PC-3 (cell line): Measurements from ENCODE around the gene ZNF266. TPM values are rescaled to one million over a fixed set of nuclear protein-coding genes. Genes with fewer than 3 reads are reported as not detected.

ENCODE experiments used
- ATAC-seq: fragments of 200-7000 bp; cut with Tn5 transposase; 2 replicates; pipeline ENCODE4 v1.9.1; 2020; ENCODE audit warnings: mild to moderate bottlenecking, moderate library complexity
- BruUV-seq: library from RNA; stranded (reverse); fragments of 400-500 nt; replicated peaks from 2 replicates; lab custom pipeline; 2021; lab: Mats Ljungman, UMichigan
- CTCF ChIA-PET: fragments of 300-600 bp; sonication (Branson Sonifier 250); formaldehyde crosslinking; loops from one replicate; lab custom pipeline; 2022; ENCODE audit warnings: antibody characterized with exemption; lab: Charles Lee
- POLR2A ChIA-PET: fragments of 300-600 bp; sonication (Branson Sonifier 250); formaldehyde crosslinking; loops from one replicate; lab custom pipeline; 2022; ENCODE audit warnings: antibody characterized with exemption; ENCODE audit not compliant: unreplicated experiment; lab: Charles Lee
- DNase-seq: peaks from one replicate; pipeline ENCODE4 v3.0.0-alpha.2; 2015
- H2AFZ ChIP-seq: fragments of 300-600 bp; sonication (generic); 2 replicates; pipeline ENCODE4 v1.6.0; 2016; ENCODE audit warnings: antibody characterized with exemption, low read length
- H3F3A ChIP-seq: fragments of 300-600 bp; sonication (generic); one replicate; pipeline ENCODE4 v1.6.0; 2017; ENCODE audit warnings: antibody characterized with exemption, low read length, control low read depth, mild to moderate bottlenecking; ENCODE audit not compliant: unreplicated experiment
- H3K27ac ChIP-seq: fragments of 300-600 bp; sonication (generic); 2 replicates; pipeline ENCODE4 v1.5.1; 2016; ENCODE audit warnings: mild to moderate bottlenecking, low read length
- H3K27me3 ChIP-seq: fragments of 300-600 bp; sonication (generic); 2 replicates; pipeline ENCODE4 v1.6.1; 2016; ENCODE audit warnings: low read length, mixed read lengths
- H3K36me3 ChIP-seq: fragments of 300-600 bp; sonication (generic); 2 replicates; pipeline ENCODE4 v1.6.1; 2016; ENCODE audit warnings: low read depth, mixed run types, low read length, mixed read lengths
- H3K4me1 ChIP-seq: fragments of 300-600 bp; sonication (generic); 2 replicates; pipeline ENCODE4 v1.5.1; 2016; ENCODE audit warnings: low read length; ENCODE audit not compliant: insufficient read depth
- H3K4me2 ChIP-seq: fragments of 300-600 bp; sonication (generic); 2 replicates; pipeline ENCODE4 v1.6.0; 2016; ENCODE audit warnings: low read length
- H3K4me3 ChIP-seq: fragments of 300-600 bp; sonication (generic); 2 replicates; pipeline ENCODE4 v1.5.1; 2016; ENCODE audit warnings: mild to moderate bottlenecking, low read length, mixed read lengths
- H3K79me2 ChIP-seq: fragments of 300-600 bp; sonication (generic); 2 replicates; pipeline ENCODE4 v1.6.1; 2017; ENCODE audit warnings: low read length, mixed read lengths
- H3K9ac ChIP-seq: fragments of 300-600 bp; sonication (generic); 2 replicates; pipeline ENCODE4 v1.6.0; 2016; ENCODE audit warnings: mild to moderate bottlenecking, low read length
- H3K9me2 ChIP-seq: fragments of 300-600 bp; sonication (generic); replicated peaks from 2 replicates; pipeline ENCODE4 v1.6.1; 2016; ENCODE audit warnings: mixed run types, low read length, mixed read lengths
- H3K9me3 ChIP-seq: fragments of 300-600 bp; sonication (generic); 2 replicates; pipeline ENCODE4 v1.6.1; 2016; ENCODE audit warnings: low read length, mixed read lengths
- H4K20me1 ChIP-seq: fragments of 300-600 bp; sonication (generic); 2 replicates; pipeline ENCODE4 v1.6.1; 2016; ENCODE audit warnings: low read length, mixed read lengths
- CTCF ChIP-seq: fragments of 300-600 bp; sonication (generic); conservative IDR thresholded peaks from 2 replicates; pipeline ENCODE4 v1.5.1; 2017; ENCODE audit warnings: antibody characterized with exemption, low read depth, mild to moderate bottlenecking, low read length
- EZH2 ChIP-seq: fragments of 300-600 bp; sonication (generic); IDR thresholded peaks from one replicate; pipeline ENCODE4 v1.6.1; 2017; ENCODE audit warnings: antibody characterized with exemption, mild to moderate bottlenecking, low read length; ENCODE audit not compliant: unreplicated experiment
- EZH2phosphoT487 ChIP-seq: fragments of 300-600 bp; sonication (generic); IDR thresholded peaks from 2 replicates; pipeline ENCODE4 v1.6.1; 2018; ENCODE audit warnings: mild to moderate bottlenecking, antibody characterized with exemption, low read length, borderline replicate concordance
- intact Hi-C: fragments of 100-400 bp; cut with micrococcal nuclease; formaldehyde crosslinking; loops from 2 replicates; pipeline ENCODE4 v1.9.0; 2023
- total RNA-seq: library from RNA; depleted of rRNA; stranded (reverse); fragments of >200 nt; gene quantifications from 2 replicates; pipeline ENCODE4 v1.2.3, GENCODE V29; 2014

The ZNF266 gene
- total RNA-seq, 1 experiment from 2014 or later: 32.8 TPM

GRCh38 chr19:9427941-9428340, 7.4 kb downstream of the ZNF266 start:
- ATAC-seq: peak; percentile 22; the same call in 1 of the 2 replicates
- Histone ChIP-seq H3K27me3 (no peaks in the 10 kb centered on the region), H3K79me2 (peaks cover 2% of the 10 kb centered on the region; the same call in 1 of the 2 replicates), H3K4me1 (no peaks in the 10 kb centered on the region), H3K9ac (no peak overlapping the region), H3K36me3 (peaks cover 91% of the 10 kb centered on the region), H3K4me3 (no peak overlapping the region), H4K20me1 (no peaks in the 10 kb centered on the region), H3K9me2 (no peaks in the 10 kb centered on the region), H3K4me2 (no peak overlapping the region), H3K9me3 (no peaks in the 10 kb centered on the region), H3K27ac (no peak overlapping the region), H2AFZ (no peak overlapping the region), H3F3A (no peaks in the 10 kb centered on the region)
- intact Hi-C loops: no loop called here
- TF ChIP-seq EZH2: no peak
- no peak for TF ChIP-seq CTCF
- TF ChIP-seq EZH2phosphoT487: no peak
- no TSS peak for BruUV-seq
- ChIA-PET POLR2A (no interaction called here), CTCF (no interaction called here)
- no peak for DNase-seq

GRCh38 chr19:9413240-9413954, 22.0 kb downstream of the ZNF266 start:
- TSS peak; percentile 18 for BruUV-seq
- intact Hi-C loops: no loop called here
- peak overlapping the region; percentile 12; the same call in 1 of the 2 replicates for H3K4me3 ChIP-seq
- H3F3A ChIP-seq: no peaks in the 10 kb centered on the region
- ChIA-PET CTCF (no interaction called here), POLR2A (no interaction called here)
- H3K79me2 ChIP-seq: no peaks in the 10 kb centered on the region
- no peak overlapping the region for H3K27ac ChIP-seq
- no peak overlapping the region for H3K9ac ChIP-seq
- H3K4me2 ChIP-seq: no peak overlapping the region
- no peaks in the 10 kb centered on the region for H3K9me2 ChIP-seq
- DNase-seq (no peak), ATAC-seq (no peak)
- H3K27me3 ChIP-seq: no peaks in the 10 kb centered on the region
- peaks cover 79% of the 10 kb centered on the region for H3K36me3 ChIP-seq
- H2AFZ ChIP-seq: no peak overlapping the region
- H3K4me1 ChIP-seq: no peaks in the 10 kb centered on the region
- peaks cover 80% of the 10 kb centered on the region for H3K9me3 ChIP-seq
- TF ChIP-seq EZH2: no peak
- TF ChIP-seq CTCF: no peak
- TF ChIP-seq EZH2phosphoT487: no peak
- no peaks in the 10 kb centered on the region for H4K20me1 ChIP-seq

- H3K36me3 ChIP-seq: peaks cover 23% of the 10 kb centered on the region
- DNase-seq (no peak), ATAC-seq (no peak)
- no peak overlapping the region for H3K4me3 ChIP-seq
- POLR2A ChIA-PET: no interaction called here
- H4K20me1 ChIP-seq: no peaks in the 10 kb centered on the region
- H3K4me2 ChIP-seq: no peak overlapping the region
- no peak overlapping the region for H3K9ac ChIP-seq
- no peaks in the 10 kb centered on the region for H3K4me1 ChIP-seq
- TF ChIP-seq EZH2phosphoT487: no peak
- no peak for TF ChIP-seq CTCF
- no peak for TF ChIP-seq EZH2
- BruUV-seq: no TSS peak
- no peak overlapping the region for H3K27ac ChIP-seq
- H3K27me3 ChIP-seq: no peaks in the 10 kb centered on the region
- CTCF ChIA-PET: no interaction called here
- H2AFZ ChIP-seq: no peak overlapping the region
- H3F3A ChIP-seq: no peaks in the 10 kb centered on the region
- no peaks in the 10 kb centered on the region for H3K79me2 ChIP-seq
- intact Hi-C loops: no loop called here
- no peaks in the 10 kb centered on the region for H3K9me2 ChIP-seq
- peaks cover 76% of the 10 kb centered on the region for H3K9me3 ChIP-seq
Observed at GRCh38 chr19:9407827-9408226, 27.5 kb downstream of the ZNF266 start.
